GM21367 (cell line): ENCODE data around the gene IL1R2.

Experiments used
- ATAC-seq: cut with Tn5 transposase; IDR thresholded peaks from one replicate; pipeline ENCODE4 v1.9.1; 2021; ENCODE audit not compliant: unreplicated experiment

Gene IL1R2

GRCh38 chr2:101991721-101992145 lies at the start of gene IL1R2:
Gene IL1R2 (plus strand): TSS chr2:101991960. CDS start chr2:102008576, 16,616 bp downstream.
- ATAC-seq: no peak

GRCh38 chr2:101942851-101943250 lies 48.9 kb upstream of the IL1R2 start:
- ATAC-seq: no peak

- no peak for ATAC-seq
These were observed 45.3 kb upstream of the IL1R2 start for GRCh38 chr2:101946372-101947039.

GRCh38 chr2:101947374-101947773 lies 44.4 kb upstream of the IL1R2 start:
- ATAC-seq: no peak

GRCh38 chr2:101948625-101949155 lies 43.1 kb upstream of the IL1R2 start:
- no peak for ATAC-seq

- no peak for ATAC-seq
These were observed 42.5 kb upstream of the IL1R2 start for GRCh38 chr2:101949304-101949703.

GRCh38 chr2:101951296-101951695 lies 40.5 kb upstream of the IL1R2 start:
- no peak for ATAC-seq

GRCh38 chr2:101952551-101952950 lies 39.2 kb upstream of the IL1R2 start:
- no peak for ATAC-seq

- no peak for ATAC-seq
These were observed 35.0 kb upstream of the IL1R2 start for GRCh38 chr2:101956465-101957438.

- no peak for ATAC-seq
These were observed 33.7 kb upstream of the IL1R2 start for GRCh38 chr2:101958061-101958460.

GRCh38 chr2:101960819-101961337 lies 30.9 kb upstream of the IL1R2 start:
- ATAC-seq: no peak

GRCh38 chr2:101961338-101962191 lies 30.2 kb upstream of the IL1R2 start:
- no peak for ATAC-seq

GRCh38 chr2:101962309-101962708 lies 29.5 kb upstream of the IL1R2 start:
- ATAC-seq: no peak

- no peak for ATAC-seq
These were observed 28.6 kb upstream of the IL1R2 start for GRCh38 chr2:101963198-101963597.

- ATAC-seq: no peak
These were observed 23.8 kb upstream of the IL1R2 start for GRCh38 chr2:101967826-101968513.

GRCh38 chr2:101969723-101970122 lies 22.0 kb upstream of the IL1R2 start:
- no peak for ATAC-seq

- ATAC-seq: no peak
These were observed 20.9 kb upstream of the IL1R2 start for GRCh38 chr2:101970901-101971300.

- no peak for ATAC-seq
These were observed 19.9 kb upstream of the IL1R2 start for GRCh38 chr2:101971836-101972235.

- ATAC-seq: no peak
These were observed 18.9 kb upstream of the IL1R2 start for GRCh38 chr2:101972621-101973434.
